Lower lobe of right lung (tissue), 2 donors: Measurements from ENCODE around the gene UHRF2. TPM values are rescaled to one million over a fixed set of nuclear protein-coding genes. Genes with fewer than 3 reads are reported as not detected.
A peak's percentile ranks its signal among the peaks of the same experiment; 100 is the strongest.
"Not testable (repeated sequence)": the region's sequence is repeated elsewhere in the genome, so short reads cannot be mapped to it uniquely, and the experiment has no call there.

Experiments
- ATAC-seq, 2 donors: fragments of 200-7000 bp; cut with Tn5 transposase; one replicate each; pipeline ENCODE4 v1.9.1; 2020 to 2022; ENCODE audit warnings: mild to moderate bottlenecking in 2 of 2, moderate library complexity in 2 of 2
- DNase-seq: peaks from one replicate; pipeline ENCODE4 v3.0.0-alpha.2; 2020
- H3K27ac ChIP-seq: fragments of 200-600 bp; one replicate; pipeline ENCODE4 v1.8.0; 2022
- H3K27me3 ChIP-seq: fragments of 200-600 bp; one replicate; pipeline ENCODE4 v1.8.0; 2022; ENCODE audit warnings: low read depth
- H3K36me3 ChIP-seq: fragments of 200-600 bp; one replicate; pipeline ENCODE4 v1.8.0; 2022; ENCODE audit warnings: mild to moderate bottlenecking
- H3K4me1 ChIP-seq: fragments of 200-600 bp; one replicate; pipeline ENCODE4 v1.8.0; 2022
- H3K4me3 ChIP-seq: fragments of 200-600 bp; one replicate; pipeline ENCODE4 v1.8.0; 2022; ENCODE audit warnings: mild to moderate bottlenecking
- H3K9me3 ChIP-seq: fragments of 200-600 bp; one replicate; pipeline ENCODE4 v1.8.0; 2022
- intact Hi-C: fragments of 100-400 bp; cut with DNase I; formaldehyde crosslinking; loops from one replicate; pipeline ENCODE4 v1.11.0; 2022
- total RNA-seq: library from RNA; stranded (reverse); fragmentation: NEBNext Ultra II Directional; extraction: Animal tissue kit (Norgen Biotek cat#: 25700); gene quantifications from one replicate; pipeline ENCODE4 v1.2.1, GENCODE V29; 2021
- TF ChIP-seq, protein P1 (sequence below): fragments of 200-600 bp; IDR thresholded peaks from one replicate; pipeline ENCODE4 v1.8.0; 2022; ENCODE audit warnings: antibody characterized with exemption, mild to moderate bottlenecking
- donor health status: DM: no; HTN: yes; CAD: no; lungs with severe emphysema.

UHRF2 gene
- total RNA-seq, 1 donor from 2014 or later: 43.8 TPM

DNA sequence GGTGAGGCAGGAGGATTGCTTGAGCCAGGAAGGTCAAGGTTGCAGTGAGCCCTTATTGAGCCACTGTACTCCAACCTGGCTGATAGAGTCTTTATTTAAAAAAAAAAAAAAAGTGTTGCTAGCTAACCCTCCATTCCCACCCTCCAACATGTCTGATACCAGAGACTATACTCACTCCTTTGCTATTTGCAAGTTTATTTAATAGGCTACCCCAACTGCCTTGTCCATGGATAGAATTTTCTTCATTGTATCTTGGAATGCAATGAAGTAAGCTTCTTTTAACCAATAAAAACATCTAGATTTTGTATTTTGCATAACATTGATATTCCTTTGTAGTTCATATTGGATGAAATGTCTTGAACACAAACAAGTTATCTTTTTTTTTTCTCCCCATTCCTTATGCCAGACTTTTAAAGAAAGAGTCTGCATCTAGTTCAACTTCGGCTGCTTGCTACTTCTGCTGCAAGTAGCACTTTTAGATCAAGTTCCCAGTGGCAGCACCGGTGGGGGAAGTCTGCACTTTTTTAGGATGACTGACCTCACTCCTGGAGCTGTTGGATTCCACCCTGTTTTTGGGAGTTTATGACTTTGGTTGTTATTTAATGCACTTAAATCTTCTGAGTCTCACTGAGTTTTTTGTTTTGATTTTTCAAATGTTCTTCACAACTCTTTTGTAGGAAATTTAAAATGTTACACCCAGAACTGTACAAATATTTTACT lies 112.5 kb downstream of the UHRF2 start:
- ATAC-seq (no peak), DNase-seq (no peak)
- Histone ChIP-seq H3K27ac (no peak overlapping the region), H3K9me3 (peaks cover 14% of the 10 kb centered on the region), H3K27me3 (no peaks in the 10 kb centered on the region), H3K4me1 (no peaks in the 10 kb centered on the region), H3K4me3 (no peak overlapping the region), H3K36me3 (no peaks in the 10 kb centered on the region)
- TF ChIP-seq, protein P1, sequence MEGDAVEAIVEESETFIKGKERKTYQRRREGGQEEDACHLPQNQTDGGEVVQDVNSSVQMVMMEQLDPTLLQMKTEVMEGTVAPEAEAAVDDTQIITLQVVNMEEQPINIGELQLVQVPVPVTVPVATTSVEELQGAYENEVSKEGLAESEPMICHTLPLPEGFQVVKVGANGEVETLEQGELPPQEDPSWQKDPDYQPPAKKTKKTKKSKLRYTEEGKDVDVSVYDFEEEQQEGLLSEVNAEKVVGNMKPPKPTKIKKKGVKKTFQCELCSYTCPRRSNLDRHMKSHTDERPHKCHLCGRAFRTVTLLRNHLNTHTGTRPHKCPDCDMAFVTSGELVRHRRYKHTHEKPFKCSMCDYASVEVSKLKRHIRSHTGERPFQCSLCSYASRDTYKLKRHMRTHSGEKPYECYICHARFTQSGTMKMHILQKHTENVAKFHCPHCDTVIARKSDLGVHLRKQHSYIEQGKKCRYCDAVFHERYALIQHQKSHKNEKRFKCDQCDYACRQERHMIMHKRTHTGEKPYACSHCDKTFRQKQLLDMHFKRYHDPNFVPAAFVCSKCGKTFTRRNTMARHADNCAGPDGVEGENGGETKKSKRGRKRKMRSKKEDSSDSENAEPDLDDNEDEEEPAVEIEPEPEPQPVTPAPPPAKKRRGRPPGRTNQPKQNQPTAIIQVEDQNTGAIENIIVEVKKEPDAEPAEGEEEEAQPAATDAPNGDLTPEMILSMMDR: no peak
- intact Hi-C loops: no loop called here

DNA sequence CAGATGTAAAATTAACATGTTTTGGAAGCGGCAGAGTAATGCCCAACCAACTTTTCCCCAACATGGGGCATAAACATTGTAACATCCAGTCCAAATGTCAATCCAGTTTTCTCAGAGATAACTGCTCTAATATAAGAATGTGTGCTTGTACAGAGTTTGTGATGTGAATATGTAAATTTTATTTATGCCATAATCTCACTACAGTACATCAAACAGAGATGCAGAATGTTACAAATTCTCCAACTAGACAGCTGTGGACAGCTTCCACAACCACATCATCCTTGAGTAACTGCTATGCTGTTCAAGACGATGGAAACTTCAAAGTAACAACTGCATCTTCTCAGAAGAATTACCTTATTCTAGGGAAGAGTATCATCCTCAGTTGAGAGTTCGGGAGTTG lies 122.6 kb downstream of the UHRF2 start:
- no peaks in the 10 kb centered on the region for H3K36me3 ChIP-seq
- intact Hi-C loops: no loop called here
- H3K27ac ChIP-seq: no peak overlapping the region
- H3K4me3 ChIP-seq: no peak overlapping the region
- ATAC-seq (no peak), DNase-seq (no peak)
- H3K9me3 ChIP-seq: no peaks in the 10 kb centered on the region
- H3K4me1 ChIP-seq: no peaks in the 10 kb centered on the region
- TF ChIP-seq, protein P1: no peak
- no peaks in the 10 kb centered on the region for H3K27me3 ChIP-seq

DNA sequence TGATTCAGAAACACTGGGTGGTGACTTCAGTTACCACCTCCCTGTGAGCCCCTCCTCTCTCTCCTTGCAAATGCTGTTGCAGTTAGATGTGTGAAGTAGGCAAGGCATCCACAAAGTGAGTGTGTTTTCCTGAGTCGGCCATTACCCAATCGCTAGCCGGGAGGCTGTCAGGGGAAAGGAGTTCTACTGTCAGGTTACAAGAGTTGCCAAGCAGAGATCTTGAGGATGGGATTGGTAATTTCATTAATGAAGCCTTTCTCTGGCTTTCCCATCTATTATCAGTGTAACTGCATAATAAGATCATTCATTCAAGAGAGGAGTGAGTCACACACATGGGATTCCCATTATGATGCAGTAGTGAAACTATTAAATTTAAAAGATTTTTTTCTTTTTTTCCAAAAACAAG lies 125.7 kb downstream of the UHRF2 start:
- Histone ChIP-seq H3K4me1 (no peaks in the 10 kb centered on the region), H3K36me3 (no peaks in the 10 kb centered on the region), H3K27ac (no peak overlapping the region), H3K27me3 (no peaks in the 10 kb centered on the region), H3K9me3 (no peaks in the 10 kb centered on the region), H3K4me3 (no peak overlapping the region)
- TF ChIP-seq, protein P1: no peak
- ATAC-seq: no peak
- no peak for DNase-seq
- intact Hi-C loops: no loop called here

DNA sequence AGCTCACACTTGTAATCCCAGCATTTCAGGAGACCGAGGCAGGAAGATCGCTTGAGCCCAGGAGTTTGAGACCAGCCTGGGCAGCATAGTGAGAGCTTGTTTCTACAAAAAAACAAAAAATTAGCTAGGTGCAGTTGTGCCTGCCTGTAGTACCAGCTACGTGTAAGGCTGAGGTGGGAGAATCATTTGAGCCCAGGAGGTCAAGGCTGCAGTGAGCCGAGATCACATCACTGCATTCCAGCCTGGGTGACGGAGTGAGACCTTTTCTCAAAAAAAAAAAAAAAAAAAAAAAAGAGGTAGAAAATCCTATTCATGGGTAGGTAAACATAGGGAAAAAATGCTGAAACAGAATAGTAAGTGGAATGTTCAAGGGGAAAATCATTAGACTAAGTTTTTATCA lies 129.6 kb downstream of the UHRF2 start:
- intact Hi-C loops: not testable (repeated sequence)

DNA sequence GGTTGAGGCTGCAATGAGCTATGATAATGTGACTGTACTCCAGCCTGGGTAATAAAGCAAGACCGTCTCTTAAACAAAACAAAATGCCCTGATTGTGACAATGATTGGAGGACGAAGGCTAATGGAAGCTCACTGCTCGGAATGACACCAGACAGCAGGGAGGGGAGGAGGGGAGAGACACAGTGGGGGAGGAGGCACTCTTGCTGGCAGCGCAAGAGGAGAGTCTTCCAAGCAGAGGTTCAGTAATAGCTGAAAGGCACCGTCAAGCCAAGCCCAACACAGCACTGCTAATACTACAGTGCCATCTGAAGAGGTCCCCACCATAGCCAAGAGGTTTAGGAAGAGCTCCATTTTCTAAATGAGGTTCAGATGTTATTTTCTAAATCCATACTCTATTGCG lies 130.2 kb downstream of the UHRF2 start:
- ATAC-seq: no peak
- H3K9me3 ChIP-seq: no peaks in the 10 kb centered on the region
- no peak overlapping the region for H3K4me3 ChIP-seq
- H3K27me3 ChIP-seq: no peaks in the 10 kb centered on the region
- intact Hi-C loops: no loop called here
- DNase-seq: no peak
- no peak overlapping the region for H3K27ac ChIP-seq
- TF ChIP-seq, protein P1: no peak
- H3K36me3 ChIP-seq: no peaks in the 10 kb centered on the region
- H3K4me1 ChIP-seq: no peaks in the 10 kb centered on the region

More for the DNA sequence above, 129.6 kb downstream of the UHRF2 start:
- not testable (repeated sequence) for DNase-seq, H3K27me3 ChIP-seq, H3K36me3 ChIP-seq, H3K9me3 ChIP-seq, H3K27ac ChIP-seq, H3K4me3 ChIP-seq, ATAC-seq, H3K4me1 ChIP-seq

DNA sequence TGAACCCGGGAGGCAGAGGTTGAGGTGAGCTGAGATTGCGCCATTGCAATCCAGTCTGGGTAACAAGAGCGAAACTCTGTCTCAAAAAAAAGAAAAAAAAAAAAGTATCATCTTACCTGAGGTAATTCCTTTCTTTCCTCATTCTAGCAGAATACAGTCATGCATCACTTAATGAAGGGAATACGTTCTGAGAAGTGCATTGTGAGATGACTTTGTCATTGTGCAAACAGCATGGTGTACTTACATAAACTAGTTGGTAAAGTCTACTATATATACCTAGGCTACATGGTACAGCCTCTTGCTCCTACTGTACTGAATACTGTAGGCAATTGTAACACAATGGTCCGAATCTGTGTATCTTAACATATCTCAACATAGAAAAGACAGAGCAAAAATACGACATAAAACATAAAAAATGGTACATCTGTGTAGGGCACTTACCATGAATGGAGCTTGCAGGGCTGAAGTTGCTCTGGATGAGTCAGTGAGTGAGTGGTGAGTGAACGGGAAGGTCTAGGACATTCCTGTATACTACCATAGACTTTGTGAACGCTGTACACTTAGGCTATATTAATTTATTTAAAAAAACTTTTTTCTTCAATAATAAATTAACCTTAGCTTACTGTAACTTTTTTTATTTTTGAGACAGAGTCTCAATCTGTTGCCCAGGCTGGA lies 132.2 kb downstream of the UHRF2 start:
- Histone ChIP-seq H3K27ac (no peak overlapping the region), H3K27me3 (no peaks in the 10 kb centered on the region), H3K4me3 (no peak overlapping the region), H3K36me3 (no peaks in the 10 kb centered on the region), H3K9me3 (no peaks in the 10 kb centered on the region), H3K4me1 (no peaks in the 10 kb centered on the region)
- intact Hi-C loops: no loop called here
- peak in 1 of 2 donors; percentile 48 for ATAC-seq
- no peak for DNase-seq
- TF ChIP-seq, protein P1: no peak
